HepG2 (cell line): ENCODE results near the gene TMC8. TPM values are rescaled to one million over a fixed set of nuclear protein-coding genes. Genes with fewer than 3 reads are reported as not detected.

Experiments used
- CENPBD1 ChIP-seq: sonication (generic); formaldehyde crosslinking; IDR thresholded peaks from 2 replicates; pipeline ENCODE4 v1.8.0; 2022; ENCODE audit warnings: missing genetic modification reagents, low read depth, mild to moderate bottlenecking, borderline replicate concordance
- EED ChIP-seq: sonication (generic); formaldehyde crosslinking; IDR thresholded peaks from 2 replicates; pipeline ENCODE4 v1.5.0; 2020; ENCODE audit warnings: mild to moderate bottlenecking, missing genetic modification reagents
- HDAC2 ChIP-seq: sonication (generic); formaldehyde crosslinking; IDR thresholded peaks from 2 replicates; pipeline ENCODE4 v1.4.0; 2020; ENCODE audit warnings: missing genetic modification reagents
- JUN ChIP-seq: sonication (generic); formaldehyde crosslinking; IDR thresholded peaks from 2 replicates; pipeline ENCODE4 v1.4.0; 2020; ENCODE audit warnings: mild to moderate bottlenecking, missing genetic modification reagents
- KAT7 ChIP-seq: IDR thresholded peaks from 2 replicates; pipeline ENCODE4 v1.6.1; 2018; ENCODE audit warnings: borderline replicate concordance, missing compliant biosample characterization
- LRRFIP1 ChIP-seq: sonication (generic); formaldehyde crosslinking; conservative IDR thresholded peaks from 2 replicates; pipeline ENCODE4 v1.4.0; 2020; ENCODE audit warnings: missing genetic modification reagents
- MAF1 ChIP-seq: sonication (generic); formaldehyde crosslinking; IDR thresholded peaks from 2 replicates; pipeline ENCODE4 v1.5.0; 2020; ENCODE audit warnings: missing genetic modification reagents, borderline replicate concordance
- MAFF ChIP-seq: IDR thresholded peaks from 2 replicates; pipeline ENCODE4 v1.6.1; 2011; ENCODE audit warnings: low read depth, low read length, improper control_type of control experiment
- MEF2D ChIP-seq: sonication (generic); formaldehyde crosslinking; IDR thresholded peaks from 2 replicates; pipeline ENCODE4 v1.5.1; 2020; ENCODE audit warnings: mild to moderate bottlenecking, missing genetic modification reagents
- MLLT10 ChIP-seq: sonication (generic); formaldehyde crosslinking; IDR thresholded peaks from 2 replicates; pipeline ENCODE4 v1.4.0; 2020; ENCODE audit warnings: missing genetic modification reagents
- NFE2 ChIP-seq: sonication (generic); formaldehyde crosslinking; IDR thresholded peaks from 2 replicates; pipeline ENCODE4 v1.4.0; 2020; ENCODE audit warnings: missing genetic modification reagents
- RBM39 ChIP-seq: fragments of 200-400 bp; formaldehyde crosslinking; IDR thresholded peaks from one replicate; pipeline ENCODE4 v1.6.1; 2018; ENCODE audit warnings: antibody characterized with exemption, mild to moderate bottlenecking, low read depth, low read length; ENCODE audit not compliant: poor library complexity, severe bottlenecking
- UBTF ChIP-seq: sonication (generic); formaldehyde crosslinking; IDR thresholded peaks from 2 replicates; pipeline ENCODE4 v1.4.0; 2020; ENCODE audit warnings: mild to moderate bottlenecking, missing genetic modification reagents
- ZNF556 ChIP-seq: sonication (generic); formaldehyde crosslinking; IDR thresholded peaks from 2 replicates; pipeline ENCODE4 v1.4.0; 2020; ENCODE audit warnings: mild to moderate bottlenecking, missing genetic modification reagents, borderline replicate concordance
- ZNF574 ChIP-seq: sonication (generic); formaldehyde crosslinking; IDR thresholded peaks from 2 replicates; pipeline ENCODE4 v1.4.0; 2020; ENCODE audit warnings: missing genetic modification reagents
- polyA plus RNA-seq, 8 experiments: library from polyadenylated mRNA; depleted of rRNA in 3 of 8; stranded (reverse) in 7 of 8; unstranded in 1 of 8; fragments of >200 nt; fragmentation: Illumina TruSeq in 4 of 8; extraction: Trizol in 4 of 8; gene quantifications; 2 replicates each; pipeline versions ENCODE4 v1.2.1 to v1.2.3, GENCODE V29; 2011 to 2016; ENCODE audit warnings: low read depth in 4 of 8, missing spikeins in 1 of 8, mixed read lengths in 1 of 8; ENCODE audit not compliant: insufficient read depth in 1 of 8
- total RNA-seq, 5 experiments: library from RNA; depleted of rRNA; stranded (reverse); fragments of >200 nt; fragmentation: Illumina TruSeq; extraction: Trizol; gene quantifications; 2 replicates each; pipeline ENCODE4 v1.2.3, GENCODE V29; 2016; ENCODE audit warnings: low read depth in 1 of 5
- TF ChIP-seq, protein P1 (sequence below): sonication (generic); formaldehyde crosslinking; IDR thresholded peaks from 2 replicates; pipeline ENCODE4 v1.4.0; 2020; ENCODE audit warnings: missing genetic modification reagents; ENCODE audit errors: not compliant biosample characterization
- TF ChIP-seq, protein P2 (sequence below): sonication (generic); formaldehyde crosslinking; IDR thresholded peaks from 2 replicates; pipeline ENCODE4 v1.4.0; 2020; ENCODE audit warnings: missing genetic modification reagents

Gene TMC8
- total and polyA plus RNA-seq, 2 of the 13 experiments (the other 11 are each of a cell fraction or from before 2014, with no cell fraction given): 0.53 to 7.8 TPM

GRCh38 chr17:78168242-78168902, 37.8 kb downstream of the TMC8 start, which contains the start of gene SYNGR2 (continued):
- TF ChIP-seq UBTF (peak; percentile 77; the same call in 1 of the 2 replicates), MAFF (no peak), JUN (CRISPR knock-in tag) (no peak), MEF2D (CRISPR knock-in tag) (0 out of 2 replicates have a peak, but pooled peaks have one; percentile 30), RBM39 (peak; percentile 33), HDAC2 (CRISPR knock-in tag) (no peak), ZNF574 (CRISPR knock-in tag) (peak; percentile 88), LRRFIP1 (CRISPR knock-in tag) (no peak), NFE2 (CRISPR knock-in tag) (no peak), MLLT10 (CRISPR knock-in tag) (no peak), KAT7 (CRISPR knock-in tag) (peak; percentile 78; the same call in 1 of the 2 replicates), MAF1 (CRISPR knock-in tag) (no peak), ZNF556 (CRISPR knock-in tag) (no peak; the same call in 1 of the 2 replicates), CENPBD1 (CRISPR knock-in tag) (no peak), EED (no peak; the same call in 1 of the 2 replicates)
- TF ChIP-seq, protein P1, sequence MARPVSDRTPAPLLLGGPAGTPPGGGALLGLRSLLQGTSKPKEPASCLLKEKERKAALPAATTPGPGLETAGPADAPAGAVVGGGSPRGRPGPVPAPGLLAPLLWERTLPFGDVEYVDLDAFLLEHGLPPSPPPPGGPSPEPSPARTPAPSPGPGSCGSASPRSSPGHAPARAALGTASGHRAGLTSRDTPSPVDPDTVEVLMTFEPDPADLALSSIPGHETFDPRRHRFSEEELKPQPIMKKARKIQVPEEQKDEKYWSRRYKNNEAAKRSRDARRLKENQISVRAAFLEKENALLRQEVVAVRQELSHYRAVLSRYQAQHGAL (CRISPR knock-in tag): peak; percentile 79
- TF ChIP-seq, protein P2, sequence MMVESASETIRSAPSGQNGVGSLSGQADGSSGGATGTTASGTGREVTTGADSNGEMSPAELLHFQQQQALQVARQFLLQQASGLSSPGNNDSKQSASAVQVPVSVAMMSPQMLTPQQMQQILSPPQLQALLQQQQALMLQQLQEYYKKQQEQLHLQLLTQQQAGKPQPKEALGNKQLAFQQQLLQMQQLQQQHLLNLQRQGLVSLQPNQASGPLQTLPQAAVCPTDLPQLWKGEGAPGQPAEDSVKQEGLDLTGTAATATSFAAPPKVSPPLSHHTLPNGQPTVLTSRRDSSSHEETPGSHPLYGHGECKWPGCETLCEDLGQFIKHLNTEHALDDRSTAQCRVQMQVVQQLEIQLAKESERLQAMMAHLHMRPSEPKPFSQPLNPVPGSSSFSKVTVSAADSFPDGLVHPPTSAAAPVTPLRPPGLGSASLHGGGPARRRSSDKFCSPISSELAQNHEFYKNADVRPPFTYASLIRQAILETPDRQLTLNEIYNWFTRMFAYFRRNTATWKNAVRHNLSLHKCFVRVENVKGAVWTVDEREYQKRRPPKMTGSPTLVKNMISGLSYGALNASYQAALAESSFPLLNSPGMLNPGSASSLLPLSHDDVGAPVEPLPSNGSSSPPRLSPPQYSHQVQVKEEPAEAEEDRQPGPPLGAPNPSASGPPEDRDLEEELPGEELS (CRISPR knock-in tag): no peak
